ENCODE data around the gene BTNL2.
"Not testable (repeated sequence)": the region's sequence is repeated elsewhere in the genome, so short reads cannot be mapped to it uniquely, and the experiment has no call there.

The BTNL2 gene

DNA sequence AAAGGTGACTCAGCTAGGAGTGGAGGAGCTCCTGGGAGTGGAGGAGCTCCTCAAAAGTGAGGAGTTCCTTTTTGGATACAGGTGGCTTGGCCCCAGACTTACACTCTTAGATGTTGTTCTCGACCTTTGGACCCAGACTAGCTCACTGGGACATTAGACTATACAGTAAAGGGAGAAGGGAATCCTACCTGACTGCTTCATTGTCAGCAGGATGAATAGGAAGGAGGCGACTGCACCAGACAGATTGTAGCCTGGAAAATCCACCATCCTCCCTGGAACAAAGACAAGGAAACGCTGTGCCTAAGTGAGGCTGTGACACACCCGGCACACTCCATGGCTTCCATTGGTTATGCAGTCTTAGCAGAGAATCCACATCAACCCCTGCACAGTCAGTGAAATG is at the start of gene BTNL2:
BTNL2 (minus strand) TSS at position 325 of the 400 bp plus-strand sequence; CDS start at position 267, 58 bp downstream.
- no peak for DNase-seq

GRCh38 chr6:32449088-32449736 is 42.2 kb upstream of the BTNL2 start:
- DNase-seq = no peak

DNA sequence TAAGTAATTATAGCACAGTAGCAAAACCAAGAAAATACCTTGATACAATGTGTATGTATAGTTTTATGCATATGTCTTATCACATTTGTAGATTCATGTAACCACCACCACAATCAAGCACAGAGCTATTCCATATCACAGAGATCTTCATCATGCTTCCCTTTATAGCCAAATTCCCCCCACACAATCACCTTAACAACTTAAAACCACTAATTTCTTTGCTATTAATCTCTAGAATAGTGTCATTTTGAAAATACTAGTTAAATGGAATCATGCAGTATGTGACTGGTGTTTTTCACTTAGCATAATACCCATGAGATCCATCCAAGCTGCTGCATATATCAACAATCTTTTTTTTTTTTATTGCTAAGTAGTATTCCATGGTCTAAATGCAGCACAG is 41.0 kb upstream of the BTNL2 start:
- DNase-seq = no peak

DNA sequence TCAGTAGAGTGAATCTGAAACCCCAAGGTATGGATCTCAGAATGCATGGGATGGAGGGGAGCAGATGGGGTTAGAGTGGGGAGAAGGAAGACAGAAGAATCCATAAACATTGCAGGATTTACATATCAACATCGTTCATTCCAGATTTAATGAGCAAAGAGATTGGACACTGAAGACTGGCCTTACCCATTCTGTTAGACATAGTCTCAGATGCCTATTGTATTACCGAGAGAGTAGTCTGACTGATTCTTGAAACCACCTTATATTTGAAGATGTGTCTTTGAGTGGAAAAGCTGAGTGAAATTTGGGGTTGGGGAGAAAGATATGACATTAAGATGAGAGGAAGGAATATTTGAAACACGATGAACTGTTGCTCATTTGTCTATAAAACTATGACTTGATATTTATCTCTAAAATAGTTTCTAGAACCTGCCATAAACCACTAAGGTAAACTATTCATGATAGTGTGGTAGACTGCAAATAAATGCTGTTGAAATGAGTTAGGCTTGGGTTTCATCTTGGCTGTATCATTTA is 38.4 kb upstream of the BTNL2 start:
- DNase-seq = no peak

DNA sequence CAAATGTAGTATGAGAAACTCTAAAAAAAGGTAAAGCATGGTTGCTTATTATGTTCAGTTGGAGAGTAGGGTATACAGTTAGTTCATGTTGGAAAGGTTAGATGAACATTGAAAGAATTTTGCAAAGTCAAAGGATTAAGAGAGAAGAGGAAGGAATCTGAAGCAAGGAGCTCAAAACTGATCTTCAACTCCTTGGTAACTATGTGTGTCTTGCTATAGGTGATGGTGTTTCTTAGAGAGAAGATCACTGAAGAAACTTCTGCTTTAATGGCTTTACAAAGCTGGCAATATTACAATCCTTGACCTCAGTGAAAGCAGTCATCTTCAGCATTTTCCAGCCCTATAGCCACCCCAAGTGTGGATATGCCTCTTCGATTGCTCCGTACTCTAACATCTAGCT is 37.5 kb upstream of the BTNL2 start:
- DNase-seq = no peak

- DNase-seq = no peak
Measured at GRCh38 chr6:32442977-32443552, 36.1 kb upstream of the BTNL2 start.

GRCh38 chr6:32442243-32442667 is 35.3 kb upstream of the BTNL2 start:
- DNase-seq = no peak

GRCh38 chr6:32439602-32440214 is 32.7 kb upstream of the BTNL2 start, which contains the start of gene HLA-DRA:
HLA-DRA (plus strand) TSS chr6:32439887; CDS start chr6:32439951, 64 bp downstream.
- no peak for DNase-seq

GRCh38 chr6:32439139-32439538 is 32.2 kb upstream of the BTNL2 start:
- no peak for DNase-seq

DNA sequence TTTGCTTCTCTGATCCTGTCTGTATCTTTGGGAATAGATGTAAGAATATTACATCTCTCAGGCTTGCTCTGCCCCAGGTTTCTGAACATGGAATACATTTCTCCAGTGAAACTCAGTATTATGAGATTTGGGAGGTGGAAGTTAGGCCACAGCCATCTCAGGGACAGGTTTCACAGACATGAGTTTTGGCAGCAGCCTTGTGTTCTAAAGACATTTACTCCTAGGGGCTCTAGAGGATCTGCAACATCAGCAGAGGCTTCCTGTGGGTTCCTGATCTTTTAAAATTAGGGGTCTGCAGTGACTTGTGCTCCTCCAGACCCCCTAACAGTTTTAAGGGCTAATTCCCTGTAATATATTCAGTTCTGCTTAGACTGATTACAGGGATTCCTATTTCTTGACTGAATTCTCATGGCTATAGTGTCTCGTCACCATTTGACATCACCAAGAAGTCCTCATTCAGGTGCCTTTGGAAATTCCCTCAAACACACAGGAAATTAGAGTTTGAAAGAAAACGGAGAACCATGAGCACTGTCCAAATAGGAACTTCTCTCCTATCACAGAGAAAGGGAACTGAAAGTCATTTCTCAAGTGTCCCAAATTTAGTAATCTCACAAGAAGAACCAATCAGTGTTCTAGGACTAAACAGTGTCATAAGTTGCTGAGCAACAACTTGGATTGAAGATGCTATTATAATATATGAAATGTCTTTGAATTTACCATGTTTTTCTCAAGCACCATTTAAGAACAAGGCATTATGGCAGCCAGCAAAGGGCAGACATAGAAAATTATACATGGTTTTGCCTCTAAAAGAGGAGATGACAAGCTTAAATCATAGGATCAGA is 30.2 kb upstream of the BTNL2 start:
- no peak for DNase-seq

GRCh38 chr6:32436186-32436585 is 29.2 kb upstream of the BTNL2 start:
- DNase-seq = no peak

- not testable (repeated sequence) for DNase-seq
Measured at GRCh38 chr6:32433950-32434349, 27.0 kb upstream of the BTNL2 start.

DNA sequence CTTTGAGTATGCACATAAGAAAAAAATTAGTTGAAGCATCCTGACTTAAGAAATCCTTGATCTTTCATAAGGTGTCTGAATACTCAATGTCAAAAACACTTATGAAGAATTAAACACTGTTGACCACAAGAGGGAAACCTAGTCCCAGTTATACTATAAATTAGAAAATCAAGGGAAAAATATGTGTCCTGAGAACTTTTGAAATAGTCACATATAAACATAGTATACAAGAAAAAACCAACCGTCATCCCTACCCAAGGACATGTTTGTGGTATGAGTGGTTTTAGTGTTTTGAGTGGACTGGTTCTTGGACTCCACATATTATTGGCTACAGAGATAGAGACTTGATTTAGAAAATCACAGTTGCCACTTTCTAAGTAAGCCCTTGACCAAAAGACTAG is 25.1 kb upstream of the BTNL2 start:
- DNase-seq = peak; percentile 5

- DNase-seq = no peak
Measured at GRCh38 chr6:32431142-32431541, 24.2 kb upstream of the BTNL2 start.

GRCh38 chr6:32430179-32430578 is 23.2 kb upstream of the BTNL2 start:
- no peak for DNase-seq

GRCh38 chr6:32427934-32428474 is 21.0 kb upstream of the BTNL2 start:
- DNase-seq = no peak

- DNase-seq = no peak
Measured at GRCh38 chr6:32427218-32427617, 20.2 kb upstream of the BTNL2 start.

- no peak for DNase-seq
Measured at GRCh38 chr6:32426338-32426737, 19.4 kb upstream of the BTNL2 start.

- DNase-seq = no peak
Measured at GRCh38 chr6:32424589-32425300, 17.8 kb upstream of the BTNL2 start.

- no peak for DNase-seq
Measured at GRCh38 chr6:32416036-32416435, 9.1 kb upstream of the BTNL2 start.

DNA sequence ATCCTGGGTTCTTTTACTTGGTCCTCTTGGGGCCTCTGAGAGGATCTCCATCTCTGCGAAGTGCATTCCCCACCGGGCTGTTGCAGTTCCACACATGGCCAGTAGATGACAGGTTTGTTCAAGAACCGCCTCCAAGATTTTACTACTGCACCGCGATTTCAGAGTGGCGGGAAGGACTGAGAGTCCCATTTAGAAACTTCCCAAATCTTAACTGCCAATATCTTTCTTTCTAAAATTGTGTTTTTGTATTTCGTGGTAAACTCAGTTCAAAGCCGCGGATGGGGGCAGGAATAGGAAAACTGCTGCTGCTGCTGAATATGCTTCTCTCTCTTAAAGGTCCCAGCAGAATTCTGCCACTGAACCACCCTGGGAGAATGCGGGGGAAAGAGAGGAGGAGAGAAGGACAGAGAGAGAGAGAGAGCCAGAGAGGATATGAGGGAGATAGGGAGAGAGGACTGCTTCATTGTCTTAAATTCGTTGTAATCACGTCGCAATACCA is 8.6 kb upstream of the BTNL2 start:
- DNase-seq = peak; percentile 51

Data from NCI-H69 (cell line).